ENCODE data around the gene OR1D5.

The OR1D5 gene

GRCh38 chr17:3026125-3026855 is 37.1 kb downstream of the OR1D5 start:
- no peak for ATAC-seq
- TF ChIP-seq CSDC2 (CRISPR knock-in tag; IDR thresholded peaks at IDR 0.05) (no peak), PATZ1 (CRISPR knock-in tag; IDR thresholded peaks at IDR 0.05; ENCODE audit: borderline replicate concordance) (no peak), ESRRG (CRISPR knock-in tag; IDR thresholded peaks at IDR 0.05) (no peak), ZFP3 (CRISPR knock-in tag; IDR thresholded peaks at IDR 0.05) (no peak), BACH2 (CRISPR knock-in tag; IDR thresholded peaks at IDR 0.05; ENCODE audit: borderline replicate concordance) (no peak), SNAI2 (CRISPR knock-in tag; IDR thresholded peaks at IDR 0.05) (no peak), ZC3H10 (CRISPR knock-in tag; IDR thresholded peaks at IDR 0.05) (no peak), CREB5 (CRISPR knock-in tag; IDR thresholded peaks at IDR 0.05; ENCODE audit: low read depth) (no peak), POU6F1 (CRISPR knock-in tag; IDR thresholded peaks at IDR 0.05; ENCODE audit: borderline replicate concordance, low read depth) (no peak), TCF4 (CRISPR knock-in tag; IDR thresholded peaks at IDR 0.05; ENCODE audit: borderline replicate concordance) (no peak), OSR1 (CRISPR knock-in tag; IDR thresholded peaks at IDR 0.05) (no peak), ISL1 (CRISPR knock-in tag; IDR thresholded peaks at IDR 0.05) (no peak), ZFP30 (CRISPR knock-in tag; IDR thresholded peaks at IDR 0.05) (no peak)

- ATAC-seq = no peak
Measured at GRCh38 chr17:3025421-3026124, 37.8 kb downstream of the OR1D5 start.

GRCh38 chr17:3024346-3024745 is 39.1 kb downstream of the OR1D5 start:
- ATAC-seq = no peak
- TF ChIP-seq ZNF8 (CRISPR knock-in tag; IDR thresholded peaks at IDR 0.05) (peak; percentile 74), CREB5 (CRISPR knock-in tag; IDR thresholded peaks at IDR 0.05; ENCODE audit: low read depth) (no peak)

More at GRCh38 chr17:3025421-3026124, 37.8 kb downstream of the OR1D5 start:
- TF ChIP-seq ZFP30 (CRISPR knock-in tag; IDR thresholded peaks at IDR 0.05) = no peak
- TF ChIP-seq ISL1 (CRISPR knock-in tag; IDR thresholded peaks at IDR 0.05) = no peak

- no peak for ATAC-seq
Measured at GRCh38 chr17:3022197-3022596, 41.2 kb downstream of the OR1D5 start.

GRCh38 chr17:3020381-3020780 is 43.0 kb downstream of the OR1D5 start:
- no peak for ATAC-seq
- TF ChIP-seq TSHZ2 (CRISPR knock-in tag; IDR thresholded peaks at IDR 0.05) (no peak), SNAI2 (CRISPR knock-in tag; IDR thresholded peaks at IDR 0.05) (no peak), CREB5 (CRISPR knock-in tag; IDR thresholded peaks at IDR 0.05; ENCODE audit: low read depth) (no peak), ZC3H10 (CRISPR knock-in tag; IDR thresholded peaks at IDR 0.05) (no peak), ZFP30 (CRISPR knock-in tag; IDR thresholded peaks at IDR 0.05) (no peak), ZNF70 (CRISPR knock-in tag; IDR thresholded peaks at IDR 0.05) (no peak), ARNTL (CRISPR knock-in tag; IDR thresholded peaks at IDR 0.05; ENCODE audit: borderline replicate concordance, low read depth) (no peak)

More at GRCh38 chr17:3022197-3022596, 41.2 kb downstream of the OR1D5 start:
- TF ChIP-seq ZNF8 (CRISPR knock-in tag; IDR thresholded peaks at IDR 0.05) (peak; percentile 88), CSRNP3 (CRISPR knock-in tag; IDR thresholded peaks at IDR 0.05) (no peak)

All from SK-N-SH treated with all-trans-retinoic acid at 6 μM for 48 hours (cell line).